K562 (cell line): ENCODE results near the gene OBP2A. TPM values are rescaled to one million over a fixed set of nuclear protein-coding genes. Genes with fewer than 3 reads are reported as not detected.

ENCODE experiments used
- ATAC-seq: fragments of 200-7000 bp; cut with Tn5 transposase; 3 replicates; pipeline ENCODE4 v1.9.1; 2020; ENCODE audit warnings: moderate library complexity
- BruUV-seq: library from RNA; stranded (reverse); fragments of 400-500 nt; replicated peaks from 2 replicates; lab custom pipeline; 2021; lab: Mats Ljungman, UMichigan
- CTCF ChIA-PET: fragments of 300-600 bp; formaldehyde crosslinking; extraction: SDS; loops from one replicate; lab custom pipeline; 2021; ENCODE audit warnings: low intra/inter-chr PET ratio; lab: Yijun Ruan, JAX
- POLR2A ChIA-PET: fragments of 300-600, 350-650 bp; sonication (Branson Sonifier 250); formaldehyde crosslinking; extraction: SDS; loops from one replicate; lab custom pipeline; 2021; ENCODE audit warnings: antibody characterized with exemption, inconsistent platforms; lab: Yijun Ruan, JAX
- DNase-seq, 4 experiments: peaks; one replicate each; pipeline versions ENCODE4 v3.0.0 to v3.0.0-alpha.2; 2011 to 2018; ENCODE audit warnings: low spot score in 3 of 4, mixed read lengths in 3 of 4; ENCODE audit errors: extremely low read depth in 1 of 4
- FAIRE-seq: peaks from 2 replicates; lab custom pipeline; 2011; peaks lifted over from hg19 to GRCh38; lab: Jason Lieb, UNC
- H2AFZ ChIP-seq: 2 replicates; pipeline ENCODE4 v1.6.0; 2011; ENCODE audit warnings: low read depth, low read length, control low read depth, inconsistent platforms
- H3K27ac ChIP-seq: fragments of 200-600 bp; 3 replicates; pipeline ENCODE4 v1.8.0; 2011; ENCODE audit warnings: low read depth, mild to moderate bottlenecking, control low read depth, inconsistent platforms, low read length, moderate library complexity, mixed read lengths; ENCODE audit errors: extremely low read depth
- H3K27me3 ChIP-seq, 2 experiments: fragments of 300-600 bp in 1 of 2; 2 replicates in 1 of 2; 3 replicates in 1 of 2; pipeline versions ENCODE4 v1.6.0 to v1.8.0; 2011; ENCODE audit warnings: inconsistent platforms in 2 of 2, low read length in 2 of 2, mild to moderate bottlenecking in 1 of 2, mixed read lengths in 1 of 2, moderate library complexity in 1 of 2; ENCODE audit not compliant: control insufficient read depth in 2 of 2, insufficient read depth in 2 of 2
- H3K36me3 ChIP-seq: fragments of 300-600 bp; 3 replicates; pipeline ENCODE4 v1.8.0; 2011; ENCODE audit warnings: mild to moderate bottlenecking, low read length, inconsistent platforms; ENCODE audit not compliant: control insufficient read depth, insufficient read depth
- H3K4me1 ChIP-seq, 2 experiments: fragments of 200-600 bp in 1 of 2; replicated peaks in 1 of 2; 2 replicates in 1 of 2; 3 replicates in 1 of 2; pipeline versions ENCODE4 v1.5.1 to v1.8.0; 2011; ENCODE audit warnings: inconsistent platforms in 2 of 2, low read length in 2 of 2, mild to moderate bottlenecking in 1 of 2, mixed read lengths in 1 of 2, moderate library complexity in 1 of 2; ENCODE audit not compliant: control insufficient read depth in 2 of 2, insufficient read depth in 2 of 2
- H3K4me2 ChIP-seq: 2 replicates; pipeline ENCODE4 v1.6.1; 2011; ENCODE audit warnings: low read length, control low read depth, inconsistent platforms, mixed read lengths; ENCODE audit not compliant: insufficient read depth
- H3K4me3 ChIP-seq: fragments of 200-600 bp; sonication (generic), shearing (Covaris generic); 2 replicates; pipeline ENCODE4 v1.5.1; 2016; ENCODE audit warnings: control low read depth, inconsistent platforms
- H3K79me2 ChIP-seq: fragments of 200-600 bp; 3 replicates; pipeline ENCODE4 v1.8.0; 2011; ENCODE audit warnings: low read length, inconsistent platforms; ENCODE audit not compliant: control insufficient read depth, insufficient read depth
- H3K9ac ChIP-seq, 2 experiments: 2 replicates each; pipeline versions ENCODE4 v1.6.0 to v1.6.1; 2011; ENCODE audit warnings: low read depth in 2 of 2, low read length in 2 of 2, control low read depth in 1 of 2, inconsistent platforms in 1 of 2, mild to moderate bottlenecking in 1 of 2, mixed read lengths in 1 of 2; ENCODE audit not compliant: insufficient read depth in 1 of 2
- H3K9me1 ChIP-seq: one replicate; pipeline ENCODE4 v1.6.0; 2011; ENCODE audit warnings: inconsistent platforms, mild to moderate bottlenecking, low read length, moderate library complexity; ENCODE audit not compliant: control insufficient read depth, insufficient read depth
- H3K9me3 ChIP-seq: replicated peaks from 2 replicates; pipeline ENCODE4 v1.5.1; 2011; ENCODE audit warnings: low read depth, low read length, inconsistent platforms; ENCODE audit not compliant: control insufficient read depth, insufficient read depth
- H4K20me1 ChIP-seq: replicated peaks from 2 replicates; pipeline ENCODE4 v1.6.1; 2011; ENCODE audit warnings: low read length, inconsistent platforms, mixed read lengths; ENCODE audit not compliant: control insufficient read depth, insufficient read depth
- CCAR2 ChIP-seq: fragments of 200-400 bp; formaldehyde crosslinking; IDR thresholded peaks from 2 replicates; pipeline ENCODE4 v1.6.1; 2017; ENCODE audit warnings: mild to moderate bottlenecking, low read depth, low read length
- CTBP1 ChIP-seq: fragments of 450-650 bp; IDR thresholded peaks from 2 replicates; pipeline ENCODE4 v1.6.1; 2016; ENCODE audit warnings: borderline replicate concordance
- ELF4 ChIP-seq: fragments of 450-650 bp; formaldehyde crosslinking; IDR thresholded peaks from 2 replicates; pipeline ENCODE4 v1.4.0; 2022; ENCODE audit warnings: missing genetic modification characterization
- KHSRP ChIP-seq: fragments of 450-650 bp; IDR thresholded peaks from 2 replicates; pipeline ENCODE4 v1.6.1; 2017
- POLR2H ChIP-seq: IDR thresholded peaks from 2 replicates; pipeline ENCODE4 v1.6.1; 2016; ENCODE audit warnings: missing genetic modification characterization, low read depth, mild to moderate bottlenecking, control low read depth, missing compliant biosample characterization, moderate library complexity
- RAD21 ChIP-seq, 2 experiments: fragments of 250-450 bp in 1 of 2; fragments of 450-650 bp in 1 of 2; sonication (Bioruptor Pico) in 1 of 2; formaldehyde crosslinking in 1 of 2; IDR thresholded peaks in 1 of 2; conservative IDR thresholded peaks in 1 of 2; 2 replicates each; pipeline versions ENCODE4 v1.4.0 to v1.8.0; 2020 to 2022; ENCODE audit warnings: mild to moderate bottlenecking in 2 of 2, moderate library complexity in 1 of 2
- RAD51 ChIP-seq: fragments of 450-650 bp; IDR thresholded peaks from 2 replicates; pipeline ENCODE4 v1.7.1; 2016; ENCODE audit warnings: low read depth, mild to moderate bottlenecking, borderline replicate concordance
- SRSF3 ChIP-seq: fragments of 200-400 bp; formaldehyde crosslinking; IDR thresholded peaks from 2 replicates; pipeline ENCODE4 v1.6.1; 2016; ENCODE audit warnings: mild to moderate bottlenecking, low read length, moderate library complexity; ENCODE audit not compliant: insufficient read depth
- ZBTB7A ChIP-seq: IDR thresholded peaks from 2 replicates; pipeline ENCODE4 v1.6.1; 2011; ENCODE audit warnings: low read depth, mild to moderate bottlenecking, low read length, moderate library complexity, borderline replicate concordance; ENCODE audit not compliant: control insufficient read depth
- ZNF57 ChIP-seq: fragments of 450-650 bp; formaldehyde crosslinking; IDR thresholded peaks from 2 replicates; pipeline ENCODE4 v1.4.0; 2020; ENCODE audit warnings: mild to moderate bottlenecking, moderate library complexity
- ZNF668 ChIP-seq: fragments of 250-450 bp; sonication (Bioruptor Pico); IDR thresholded peaks from 2 replicates; pipeline ENCODE4 v1.8.0; 2022; ENCODE audit warnings: mild to moderate bottlenecking, inconsistent platforms
- WGBS: fragments of 100-300 bp; shearing (Covaris generic); methylation state at CpG from one replicate; pipeline ENCODE4 v1.1.6; 2016; ENCODE audit warnings: low coverage, mixed read lengths; ENCODE audit not compliant: insufficient coverage; ENCODE audit errors: missing lambda C conversion rate; 5-methylcytosine and 5-hydroxymethylcytosine counted together
- in situ Hi-C: fragments of 300-500 bp; cut with MboI; formaldehyde crosslinking; loops from 4 replicates; pipeline ENCODE4 v1.15.0; 2018; ENCODE audit warnings: inconsistent platforms, mixed read lengths
- intact Hi-C: fragments of 100-400 bp; cut with micrococcal nuclease; formaldehyde crosslinking; loops from 2 replicates; pipeline ENCODE4 v1.14.2; 2022
- polyA plus RNA-seq, 8 experiments: library from polyadenylated mRNA; depleted of rRNA in 4 of 8; stranded (reverse) in 5 of 8; unstranded in 3 of 8; fragments of >200 nt; fragmentation: Nextera tagmentation in 2 of 8; fragmentation: Illumina TruSeq in 1 of 8; extraction: Ambion mirVana in 2 of 8; extraction: Trizol in 1 of 8; gene quantifications; 2 replicates each; pipeline versions ENCODE4 v1.2.1 to v1.2.3, GENCODE V29; 2011 to 2014; ENCODE audit warnings: inconsistent platforms in 1 of 8, missing spikeins in 1 of 8
- total RNA-seq, 7 experiments: library from RNA; depleted of rRNA in 6 of 7; stranded (reverse); fragments of >200 nt in 6 of 7; fragmentation: Illumina TruSeq in 2 of 7; extraction: Trizol in 2 of 7; gene quantifications; 2 replicates each; pipeline versions ENCODE4 v1.2.1 to v1.2.3, GENCODE V29; 2011 to 2021; ENCODE audit warnings: low replicate concordance in 1 of 7
- TF ChIP-seq, protein P1 (sequence below): fragments of 250-450 bp; sonication (Bioruptor Pico); IDR thresholded peaks from 2 replicates; pipeline ENCODE4 v1.5.0; 2021
- TF ChIP-seq, protein P2 (sequence below): fragments of 450-650 bp; IDR thresholded peaks from 2 replicates; pipeline ENCODE4 v1.6.1; 2017; ENCODE audit warnings: antibody characterized with exemption, mild to moderate bottlenecking
- TF ChIP-seq, protein P3 (sequence below): fragments of 250-450 bp; sonication (Bioruptor Pico); IDR thresholded peaks from 2 replicates; pipeline ENCODE4 v1.6.1; 2021; ENCODE audit warnings: mild to moderate bottlenecking

Gene OBP2A
- total and polyA plus RNA-seq, 9 of the 15 experiments (the other 6 are each of a cell fraction or from before 2014, with no cell fraction given), result not detected

DNA sequence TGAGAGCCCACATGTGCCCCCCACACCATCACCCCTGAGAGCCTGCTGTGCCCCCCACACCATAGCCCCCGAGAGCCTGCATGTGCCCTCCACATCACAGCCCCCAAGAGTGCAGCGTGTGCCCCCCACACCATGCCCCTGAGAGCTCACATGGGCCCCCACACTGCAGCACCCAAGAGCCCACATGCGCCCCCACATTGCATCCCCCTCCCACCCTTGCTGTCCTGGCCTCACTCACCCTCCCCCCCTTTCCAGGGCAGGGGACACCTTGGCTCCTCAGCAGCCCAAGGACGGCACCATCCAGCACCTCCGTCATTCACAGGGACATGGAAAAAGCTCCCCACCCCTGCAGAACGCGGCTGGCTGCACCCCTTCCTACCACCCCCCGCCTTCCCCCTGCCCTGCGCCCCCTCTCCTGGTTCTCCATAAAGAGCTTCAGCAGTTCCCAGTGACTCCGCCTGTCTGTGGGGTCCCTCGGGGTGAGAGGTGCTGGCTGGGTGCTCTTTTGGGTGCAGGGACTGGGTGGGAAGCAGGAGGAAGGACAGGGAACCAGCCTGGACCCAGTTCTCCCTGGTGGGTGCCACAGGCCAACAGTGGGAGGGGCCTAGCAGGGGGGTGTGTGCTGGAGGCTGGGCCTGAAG is 19.7 kb upstream of the OBP2A start (continued):
- TF ChIP-seq ZBTB7A (no peak), ZNF57 (CRISPR knock-in tag) (no peak)
- TF ChIP-seq, protein P1, sequence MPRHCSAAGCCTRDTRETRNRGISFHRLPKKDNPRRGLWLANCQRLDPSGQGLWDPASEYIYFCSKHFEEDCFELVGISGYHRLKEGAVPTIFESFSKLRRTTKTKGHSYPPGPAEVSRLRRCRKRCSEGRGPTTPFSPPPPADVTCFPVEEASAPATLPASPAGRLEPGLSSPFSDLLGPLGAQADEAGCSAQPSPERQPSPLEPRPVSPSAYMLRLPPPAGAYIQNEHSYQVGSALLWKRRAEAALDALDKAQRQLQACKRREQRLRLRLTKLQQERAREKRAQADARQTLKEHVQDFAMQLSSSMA, result no peak

DNA sequence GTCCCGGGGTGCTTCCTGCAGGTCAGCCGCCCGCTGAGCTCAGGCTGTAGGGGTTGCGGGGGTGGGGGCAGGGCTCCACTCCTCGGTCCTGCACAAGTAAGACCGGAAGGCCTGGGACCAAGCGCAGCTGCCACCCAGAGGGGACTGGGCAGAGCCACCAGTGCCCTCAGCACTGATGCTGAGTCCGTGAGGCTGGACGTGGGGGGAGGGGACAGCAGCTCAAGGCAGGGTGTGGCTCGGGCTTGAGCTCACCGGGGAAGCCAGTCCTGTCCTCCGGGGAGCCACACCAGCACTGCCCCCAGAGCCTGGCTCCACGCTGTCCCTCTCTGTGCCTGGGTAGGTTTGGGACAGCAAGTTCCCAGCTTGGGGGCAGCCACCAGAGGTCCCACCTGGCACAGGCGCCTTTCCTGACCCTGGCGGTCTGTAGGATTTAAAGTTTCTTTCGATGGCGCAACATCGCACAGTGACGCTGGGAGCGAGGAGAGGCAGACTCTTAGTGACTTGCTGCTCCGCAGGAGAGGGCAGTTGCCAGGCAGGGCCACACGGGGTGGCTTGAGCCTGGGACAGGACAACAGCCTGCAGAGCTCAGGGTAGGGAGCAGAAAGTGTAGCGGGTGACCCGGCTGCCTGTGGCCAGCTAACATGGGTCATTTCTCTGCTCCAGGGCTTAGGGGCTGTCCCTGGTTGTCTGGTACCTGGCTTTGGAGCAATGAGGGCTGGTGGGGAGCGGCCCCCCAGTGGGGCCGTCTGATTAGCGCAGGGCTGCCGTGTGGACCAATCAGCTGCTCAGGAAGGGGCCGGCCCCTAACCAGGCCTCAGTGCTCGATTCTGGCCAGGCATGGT is 19.0 kb upstream of the OBP2A start:
- no peaks in the 10 kb centered on the region for H4K20me1 ChIP-seq
- no TSS peak for BruUV-seq
- ChIA-PET CTCF (no interaction called here), POLR2A (no interaction called here)
- peaks cover 9 to 39% of the 10 kb centered on the region in 2 experiments; a peak in 3 of 5 replicates for H3K4me1 ChIP-seq
- ATAC-seq (peak; percentile 84), DNase-seq (peak; percentile 50 to 74 (median 64)), FAIRE-seq (peak; percentile 56)
- no peaks in the 10 kb centered on the region for H3K9me1 ChIP-seq
- H2AFZ ChIP-seq, result peak overlapping the region; percentile 54; the same call in 1 of the 2 replicates
- WGBS, result 33% methylated on average over 26 of the region's 30 CpGs
- in situ Hi-C loops (no loop called here), intact Hi-C loops (no loop called here)
- no peak overlapping the region for H3K27ac ChIP-seq
- peak overlapping the region; percentile 46; the same call in 1 of the 2 replicates for H3K4me2 ChIP-seq
- H3K9me3 ChIP-seq, result no peaks in the 10 kb centered on the region
- H3K27me3 ChIP-seq, result peaks cover 0 to 10% of the 10 kb centered on the region in 2 experiments; a peak in 2 of 5 replicates
- peak overlapping the region in 1 of 2 experiments; percentile 60; a peak in 2 of 4 replicates for H3K9ac ChIP-seq
- no peak overlapping the region for H3K4me3 ChIP-seq
- no peaks in the 10 kb centered on the region for H3K79me2 ChIP-seq
- H3K36me3 ChIP-seq, result no peaks in the 10 kb centered on the region
- TF ChIP-seq, protein P2, sequence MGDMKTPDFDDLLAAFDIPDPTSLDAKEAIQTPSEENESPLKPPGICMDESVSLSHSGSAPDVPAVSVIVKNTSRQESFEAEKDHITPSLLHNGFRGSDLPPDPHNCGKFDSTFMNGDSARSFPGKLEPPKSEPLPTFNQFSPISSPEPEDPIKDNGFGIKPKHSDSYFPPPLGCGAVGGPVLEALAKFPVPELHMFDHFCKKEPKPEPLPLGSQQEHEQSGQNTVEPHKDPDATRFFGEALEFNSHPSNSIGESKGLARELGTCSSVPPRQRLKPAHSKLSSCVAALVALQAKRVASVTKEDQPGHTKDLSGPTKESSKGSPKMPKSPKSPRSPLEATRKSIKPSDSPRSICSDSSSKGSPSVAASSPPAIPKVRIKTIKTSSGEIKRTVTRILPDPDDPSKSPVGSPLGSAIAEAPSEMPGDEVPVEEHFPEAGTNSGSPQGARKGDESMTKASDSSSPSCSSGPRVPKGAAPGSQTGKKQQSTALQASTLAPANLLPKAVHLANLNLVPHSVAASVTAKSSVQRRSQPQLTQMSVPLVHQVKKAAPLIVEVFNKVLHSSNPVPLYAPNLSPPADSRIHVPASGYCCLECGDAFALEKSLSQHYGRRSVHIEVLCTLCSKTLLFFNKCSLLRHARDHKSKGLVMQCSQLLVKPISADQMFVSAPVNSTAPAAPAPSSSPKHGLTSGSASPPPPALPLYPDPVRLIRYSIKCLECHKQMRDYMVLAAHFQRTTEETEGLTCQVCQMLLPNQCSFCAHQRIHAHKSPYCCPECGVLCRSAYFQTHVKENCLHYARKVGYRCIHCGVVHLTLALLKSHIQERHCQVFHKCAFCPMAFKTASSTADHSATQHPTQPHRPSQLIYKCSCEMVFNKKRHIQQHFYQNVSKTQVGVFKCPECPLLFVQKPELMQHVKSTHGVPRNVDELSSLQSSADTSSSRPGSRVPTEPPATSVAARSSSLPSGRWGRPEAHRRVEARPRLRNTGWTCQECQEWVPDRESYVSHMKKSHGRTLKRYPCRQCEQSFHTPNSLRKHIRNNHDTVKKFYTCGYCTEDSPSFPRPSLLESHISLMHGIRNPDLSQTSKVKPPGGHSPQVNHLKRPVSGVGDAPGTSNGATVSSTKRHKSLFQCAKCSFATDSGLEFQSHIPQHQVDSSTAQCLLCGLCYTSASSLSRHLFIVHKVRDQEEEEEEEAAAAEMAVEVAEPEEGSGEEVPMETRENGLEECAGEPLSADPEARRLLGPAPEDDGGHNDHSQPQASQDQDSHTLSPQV, result no peak
- TF ChIP-seq CTBP1, result peak; percentile 53; the same call in 1 of the 2 replicates
- no peak for TF ChIP-seq ELF4 (CRISPR knock-in tag)
- TF ChIP-seq, protein P3, sequence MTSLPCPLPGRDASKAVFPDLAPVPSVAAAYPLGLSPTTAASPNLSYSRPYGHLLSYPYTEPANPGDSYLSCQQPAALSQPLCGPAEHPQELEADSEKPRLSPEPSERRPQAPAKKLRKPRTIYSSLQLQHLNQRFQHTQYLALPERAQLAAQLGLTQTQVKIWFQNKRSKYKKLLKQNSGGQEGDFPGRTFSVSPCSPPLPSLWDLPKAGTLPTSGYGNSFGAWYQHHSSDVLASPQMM, result no peak
- no peak for TF ChIP-seq RAD51
- no peak for TF ChIP-seq SRSF3
- TF ChIP-seq ZNF668 (CRISPR knock-in tag), result no peak
- TF ChIP-seq CCAR2, result no peak
- TF ChIP-seq KHSRP, result no peak
- TF ChIP-seq RAD21 (CRISPR knock-in tag; conservative IDR thresholded peaks at IDR 0.05 in 1 of 2, IDR thresholded peaks at IDR 0.05 in 1 of 2), result no peak
- no peak for TF ChIP-seq POLR2H (tag)
